GM12801 (cell line): ENCODE results near the gene CDK6.

Experiments
- CTCF ChIP-seq: IDR thresholded peaks from one replicate; pipeline ENCODE4 v1.5.1; 2011; ENCODE audit warnings: control low read depth; ENCODE audit not compliant: insufficient read length; ENCODE audit errors: extremely low read depth

CDK6 gene

GRCh38 chr7:92781117-92781720 lies 55.2 kb downstream of the CDK6 start:
- no peak for TF ChIP-seq CTCF

- no peak for TF ChIP-seq CTCF
Observed at GRCh38 chr7:92778972-92779371, 57.4 kb downstream of the CDK6 start.

GRCh38 chr7:92777993-92778392 lies 58.4 kb downstream of the CDK6 start:
- TF ChIP-seq CTCF = no peak

- no peak for TF ChIP-seq CTCF
Observed at GRCh38 chr7:92773808-92774207, 62.6 kb downstream of the CDK6 start.

GRCh38 chr7:92769844-92770243 lies 66.5 kb downstream of the CDK6 start:
- no peak for TF ChIP-seq CTCF

GRCh38 chr7:92769394-92769699 lies 67.0 kb downstream of the CDK6 start:
- no peak for TF ChIP-seq CTCF

- no peak for TF ChIP-seq CTCF
Observed at GRCh38 chr7:92768501-92769393, 67.6 kb downstream of the CDK6 start.
